GM12873 (cell line): ENCODE data around the gene TCF7L2.

Source experiments
- CTCF ChIP-seq: IDR thresholded peaks from 2 replicates; pipeline ENCODE4 v1.5.1; 2012; ENCODE audit warnings: low read depth, mild to moderate bottlenecking, moderate library complexity, low read length, control low read depth; ENCODE audit not compliant: insufficient read depth; ENCODE audit errors: missing control alignments

Gene TCF7L2

GRCh38 chr10:113182154-113182553, 232.1 kb downstream of the TCF7L2 start:
- TF ChIP-seq CTCF = no peak

DNA sequence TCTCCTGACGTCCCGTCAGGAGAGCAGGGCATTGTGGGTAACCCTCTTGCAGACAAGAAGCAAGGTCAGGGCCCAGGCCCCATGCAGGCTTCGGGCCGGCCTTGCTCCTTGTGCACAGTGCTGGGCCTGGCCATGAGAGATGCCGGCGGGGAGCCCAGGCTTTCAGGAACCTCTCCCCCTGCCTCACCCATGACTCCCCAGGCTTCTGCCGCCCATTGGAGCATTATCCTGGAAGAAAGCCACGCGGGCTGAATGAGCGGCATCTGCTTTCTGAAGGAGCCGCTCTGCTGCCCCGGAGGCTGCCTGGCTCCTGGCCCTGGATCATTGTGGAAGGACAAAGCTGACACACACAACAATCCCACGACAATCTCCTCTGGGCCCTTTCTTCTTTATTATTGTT, 233.5 kb downstream of the TCF7L2 start:
- TF ChIP-seq CTCF = no peak

DNA sequence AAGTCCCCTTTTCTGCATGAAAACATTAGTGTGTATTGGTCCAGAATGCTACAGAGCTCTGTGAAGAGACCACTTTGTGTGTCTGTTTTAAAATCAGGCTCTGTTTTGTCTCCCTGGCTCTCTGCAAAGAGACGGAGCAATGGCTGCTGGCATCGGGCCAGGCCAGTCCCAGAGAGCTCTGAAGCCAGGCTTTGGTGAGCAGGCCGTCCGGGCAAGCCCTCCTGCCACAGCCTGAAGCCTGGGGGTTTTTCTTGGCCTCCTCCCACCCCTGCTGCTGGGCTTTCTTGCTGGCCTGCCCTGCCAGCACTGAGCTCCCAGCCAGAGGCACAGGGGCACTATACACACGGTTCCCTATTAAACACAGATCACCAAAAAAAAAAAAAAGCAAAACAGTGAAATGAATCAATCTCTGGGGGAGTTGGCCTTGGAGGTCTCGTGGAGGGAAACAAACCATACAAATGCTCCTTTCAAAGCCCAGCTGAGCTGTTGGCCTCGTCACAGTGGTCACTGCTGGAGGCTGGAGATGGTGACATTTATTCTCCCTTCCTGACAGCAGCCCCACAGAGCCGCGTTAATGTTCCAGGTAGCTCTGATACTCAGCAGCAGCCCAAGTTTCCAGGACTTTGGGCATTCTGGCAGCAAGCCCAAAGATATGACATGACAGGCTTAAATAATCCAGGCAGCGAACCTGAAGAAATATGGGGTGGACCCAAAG, 237.2 kb downstream of the TCF7L2 start:
- no peak for TF ChIP-seq CTCF

GRCh38 chr10:113199459-113199858, 249.4 kb downstream of the TCF7L2 start:
- no peak for TF ChIP-seq CTCF

DNA sequence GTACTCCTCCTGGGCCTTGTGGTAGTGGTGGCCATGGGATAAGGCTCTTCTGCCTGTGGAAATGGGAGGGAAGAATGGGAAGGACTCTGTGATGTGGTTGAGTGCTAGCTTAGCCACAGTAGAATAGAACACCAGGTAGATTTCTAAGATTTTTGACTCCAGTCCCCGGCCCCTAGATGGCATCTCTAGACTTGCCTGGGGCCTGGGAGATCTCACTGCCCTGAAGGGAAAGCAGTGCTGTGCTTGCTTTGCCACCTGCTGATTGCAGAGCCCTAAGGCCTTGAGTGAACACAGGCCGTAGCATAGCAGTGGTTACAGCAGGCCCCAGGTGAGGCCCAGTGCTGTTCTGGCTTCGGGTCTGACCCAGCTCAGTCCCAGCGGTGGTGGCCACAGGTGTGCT, 252.0 kb downstream of the TCF7L2 start:
- TF ChIP-seq CTCF = no peak

DNA sequence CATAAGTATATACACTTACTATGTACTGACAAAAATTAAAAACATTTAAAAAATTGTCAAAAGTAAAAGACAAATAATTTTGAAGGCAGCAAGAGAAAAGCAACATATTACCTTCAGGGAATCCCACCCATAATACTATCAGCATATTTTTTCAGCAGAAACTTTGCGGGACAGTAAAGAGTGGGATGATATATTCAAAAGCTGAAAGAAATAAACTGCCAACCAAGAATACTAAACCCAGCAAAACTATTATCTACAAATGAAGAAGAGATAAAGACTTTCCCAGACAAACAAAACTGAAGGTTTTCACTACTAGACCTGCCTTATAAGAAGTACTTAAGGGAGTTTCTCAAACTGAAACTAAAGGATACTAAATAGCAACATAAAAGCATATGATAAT, 257.9 kb downstream of the TCF7L2 start:
- no peak for TF ChIP-seq CTCF

DNA sequence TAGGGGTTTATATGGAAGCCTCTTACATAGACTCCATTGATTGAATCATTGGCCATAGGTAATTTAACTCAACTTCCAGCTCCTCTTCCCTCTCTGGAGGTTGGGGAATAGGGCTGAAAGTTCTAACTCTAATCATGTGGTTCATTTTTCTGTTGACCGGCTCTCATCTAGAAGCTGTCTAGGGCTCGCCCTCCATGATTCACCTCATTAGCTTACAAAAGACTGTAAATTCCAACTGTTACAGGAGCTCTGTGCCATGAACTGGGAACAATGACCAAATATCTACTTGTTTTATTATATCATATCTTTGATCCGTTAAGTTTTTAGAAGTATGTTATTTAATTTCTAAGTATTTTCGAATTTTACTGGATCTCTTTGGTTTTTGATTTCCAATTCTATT, 263.0 kb downstream of the TCF7L2 start:
- TF ChIP-seq CTCF = no peak
